NCI-H82 (cell line): ENCODE data around the gene ANLN.
"Not testable (repeated sequence)": the region's sequence is repeated elsewhere in the genome, so short reads cannot be mapped to it uniquely, and the experiment has no call there.

ENCODE experiments used
- DNase-seq: peaks from one replicate; lab custom pipeline; 2025; lab: John Stamatoyannopoulos, UW

Gene ANLN

DNA sequence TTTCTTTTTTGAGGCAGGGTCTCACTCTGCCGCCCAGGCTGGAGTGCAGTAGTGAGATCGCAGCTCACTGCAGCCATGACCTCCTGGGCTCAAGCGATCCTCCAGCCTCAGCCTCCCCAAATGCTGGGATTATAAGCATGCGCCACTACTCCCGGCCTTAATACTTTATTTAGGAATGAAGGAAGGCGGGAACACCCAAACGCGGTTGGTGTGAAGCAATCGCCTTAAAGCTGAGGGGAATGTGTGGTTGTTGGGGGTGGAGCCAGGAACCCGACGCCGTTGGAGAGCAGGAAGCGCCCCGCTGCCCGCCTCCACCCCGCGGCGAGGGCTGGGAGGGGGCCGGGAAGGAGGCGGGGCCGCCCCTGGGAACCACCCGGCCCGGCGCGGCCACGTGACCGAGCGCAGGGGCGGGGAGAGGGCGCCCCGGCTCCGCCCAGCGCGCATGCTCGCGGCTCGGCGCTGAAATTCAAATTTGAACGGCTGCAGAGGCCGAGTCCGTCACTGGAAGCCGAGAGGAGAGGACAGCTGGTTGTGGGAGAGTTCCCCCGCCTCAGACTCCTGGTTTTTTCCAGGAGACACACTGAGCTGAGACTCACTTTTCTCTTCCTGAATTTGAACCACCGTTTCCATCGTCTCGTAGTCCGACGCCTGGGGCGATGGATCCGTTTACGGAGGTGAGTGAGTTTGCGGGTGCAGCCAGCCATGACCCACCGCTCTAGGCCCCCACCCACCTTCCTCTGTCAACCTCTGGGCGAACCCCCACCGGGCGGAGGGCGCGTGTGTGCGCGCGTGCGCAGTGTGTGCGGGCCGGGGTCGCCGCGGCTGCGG, at the start of gene ANLN:
Gene ANLN, plus strand, starts transcription at position 492 of the 828 bp plus-strand sequence. Its CDS starts 165 bp downstream, at position 657.
- peak; percentile 97 for DNase-seq

DNA sequence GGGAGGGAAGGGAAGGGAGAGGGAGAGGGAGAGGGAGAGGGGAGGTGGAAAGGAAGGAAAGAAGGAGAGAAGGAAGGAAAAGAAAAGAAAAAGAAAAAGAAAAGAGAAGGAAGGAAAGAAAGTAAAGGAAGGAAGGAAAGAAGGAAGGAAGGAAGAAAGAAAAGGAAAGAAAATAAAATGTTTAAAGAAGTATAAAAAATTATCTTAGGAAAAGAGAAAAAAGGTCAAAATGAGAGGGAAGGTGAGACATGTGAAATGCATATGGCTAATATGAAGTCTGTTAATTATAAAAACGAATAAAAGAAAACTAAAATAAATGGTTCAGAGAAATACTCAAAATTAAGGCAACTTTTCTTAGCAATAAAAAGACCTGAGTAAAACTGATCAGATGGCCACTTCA, 46.1 kb upstream of the ANLN start:
- DNase-seq = no peak

DNA sequence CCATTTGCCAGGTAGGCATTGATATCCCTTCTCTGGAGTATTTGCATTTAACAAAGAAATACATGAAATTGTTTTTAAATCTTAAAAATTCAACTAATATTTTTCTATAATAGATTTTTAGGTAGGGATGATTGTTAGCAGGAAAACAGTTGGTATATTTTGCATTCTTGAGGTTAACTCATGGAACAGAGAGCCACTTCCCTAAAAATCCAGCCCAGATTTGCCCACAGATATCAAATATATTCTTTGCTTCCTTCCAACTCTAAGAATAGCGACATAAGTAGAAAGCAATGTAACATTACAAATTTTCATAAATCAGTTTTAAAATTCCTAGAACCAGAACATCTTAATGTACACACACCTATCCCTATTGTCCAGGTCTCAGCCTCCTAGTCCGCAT, 45.0 kb upstream of the ANLN start:
- DNase-seq = no peak

DNA sequence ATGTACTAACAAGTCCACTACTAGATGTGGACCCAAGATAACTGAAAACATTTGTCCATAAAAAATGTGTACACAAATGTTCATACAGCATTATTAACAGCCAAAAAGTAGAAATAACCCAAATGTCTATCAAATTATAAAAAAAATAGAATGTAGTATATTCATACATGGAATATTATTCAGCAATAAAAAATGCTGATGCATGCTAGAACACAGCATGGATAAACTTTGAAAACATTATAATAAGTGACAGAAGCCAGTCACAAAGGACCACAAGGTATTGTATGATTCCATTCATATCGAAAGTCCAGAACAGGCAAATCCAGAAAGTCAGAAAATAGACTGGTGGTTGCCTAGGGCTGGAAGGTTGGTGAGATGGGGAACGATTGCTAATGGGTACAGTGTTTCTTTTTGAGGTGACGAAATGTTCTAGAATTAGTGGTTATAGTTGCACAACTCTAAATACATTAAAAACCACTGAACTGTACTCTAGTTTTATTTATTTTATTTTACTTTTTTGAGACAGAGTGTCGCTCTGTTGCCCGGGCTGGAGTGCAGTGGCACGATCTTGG, 43.3 kb upstream of the ANLN start:
- no peak for DNase-seq

GRCh38 chr7:36348256-36348655, 41.4 kb upstream of the ANLN start:
- no peak for DNase-seq

GRCh38 chr7:36348771-36349170, 40.9 kb upstream of the ANLN start:
- DNase-seq = no peak

- DNase-seq = no peak
Measured at GRCh38 chr7:36349626-36350025, 40.0 kb upstream of the ANLN start.

DNA sequence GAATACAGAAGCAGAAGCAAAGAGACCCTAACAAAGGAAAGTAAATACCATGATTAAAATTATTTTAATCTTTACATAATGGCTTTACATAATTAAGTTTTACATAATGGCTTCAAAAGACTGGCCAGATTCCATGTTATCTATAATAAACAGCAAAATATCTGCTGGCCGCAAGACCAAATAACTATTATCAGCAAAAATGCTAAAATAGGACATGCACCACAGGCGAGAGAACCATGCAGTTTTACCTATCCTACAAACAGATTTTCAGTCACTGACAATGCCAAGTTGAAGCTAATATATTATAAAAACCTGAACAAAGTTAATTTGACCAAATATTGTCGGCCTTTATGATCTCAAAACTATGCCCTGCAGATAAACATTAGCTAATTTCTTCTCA, 34.2 kb upstream of the ANLN start:
- DNase-seq = no peak

- DNase-seq = no peak
Measured at GRCh38 chr7:36357054-36357453, 32.6 kb upstream of the ANLN start.

- DNase-seq = no peak
Measured at GRCh38 chr7:36358589-36358988, 31.1 kb upstream of the ANLN start.

DNA sequence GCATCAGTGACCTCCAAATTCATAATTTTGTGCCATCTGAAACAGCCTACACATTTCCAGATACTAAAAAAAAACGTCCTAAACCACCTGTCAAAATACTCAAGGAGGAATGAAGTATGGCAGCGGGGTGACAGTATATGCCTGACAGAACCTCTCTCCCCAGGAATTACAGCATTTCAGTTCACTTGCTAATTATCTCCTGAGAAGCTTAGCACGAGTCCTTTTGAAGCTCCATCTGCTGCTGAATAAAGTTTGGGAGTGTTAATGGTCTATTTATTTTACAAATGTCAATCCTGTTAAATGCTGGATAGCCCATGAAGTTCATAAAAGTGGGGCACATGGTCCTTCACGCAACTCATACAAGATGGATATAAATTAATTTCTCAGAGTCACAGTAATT, 29.4 kb upstream of the ANLN start:
- peak; percentile 91 for DNase-seq

GRCh38 chr7:36361227-36361626, 28.4 kb upstream of the ANLN start:
- no peak for DNase-seq

GRCh38 chr7:36363515-36363914, 26.1 kb upstream of the ANLN start:
- DNase-seq = no peak

DNA sequence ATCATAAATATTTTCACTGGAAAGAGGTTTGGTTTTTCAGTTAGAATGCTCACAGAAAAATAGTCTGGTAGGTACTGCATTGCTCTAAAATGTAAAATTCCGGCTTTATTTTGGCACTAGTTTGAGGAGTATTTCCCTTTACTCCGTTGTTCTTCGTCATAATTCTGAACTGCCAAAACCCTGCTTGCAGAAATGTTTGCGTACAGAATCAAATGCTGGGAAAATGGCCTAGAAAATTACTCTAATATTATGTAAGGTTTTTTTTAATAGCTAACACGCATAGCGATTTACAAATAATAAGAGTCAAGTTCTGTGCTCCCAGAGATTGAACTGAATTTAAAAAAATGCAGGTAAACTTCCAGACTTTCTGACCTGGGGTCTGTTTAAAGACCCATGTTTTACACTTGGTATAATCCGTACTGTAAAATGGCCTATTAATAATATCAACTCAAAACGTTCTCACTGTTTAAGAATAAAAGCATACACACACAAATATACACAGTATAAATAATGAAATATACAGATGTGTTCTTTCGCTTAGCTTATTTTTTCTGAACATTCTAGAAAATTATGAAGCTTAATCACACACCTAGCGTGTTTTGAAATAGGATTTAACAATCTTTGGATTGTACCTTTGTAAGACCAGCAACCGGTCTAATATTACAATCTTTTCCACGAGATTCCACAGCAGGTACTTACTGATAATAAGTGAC, 23.5 kb upstream of the ANLN start:
- DNase-seq = no peak

- DNase-seq = peak; percentile 96
Measured at GRCh38 chr7:36366718-36367560, 22.7 kb upstream of the ANLN start.

- DNase-seq = no peak
Measured at GRCh38 chr7:36367561-36368077, 22.0 kb upstream of the ANLN start.

GRCh38 chr7:36368496-36368895, 21.2 kb upstream of the ANLN start:
- no peak for DNase-seq

DNA sequence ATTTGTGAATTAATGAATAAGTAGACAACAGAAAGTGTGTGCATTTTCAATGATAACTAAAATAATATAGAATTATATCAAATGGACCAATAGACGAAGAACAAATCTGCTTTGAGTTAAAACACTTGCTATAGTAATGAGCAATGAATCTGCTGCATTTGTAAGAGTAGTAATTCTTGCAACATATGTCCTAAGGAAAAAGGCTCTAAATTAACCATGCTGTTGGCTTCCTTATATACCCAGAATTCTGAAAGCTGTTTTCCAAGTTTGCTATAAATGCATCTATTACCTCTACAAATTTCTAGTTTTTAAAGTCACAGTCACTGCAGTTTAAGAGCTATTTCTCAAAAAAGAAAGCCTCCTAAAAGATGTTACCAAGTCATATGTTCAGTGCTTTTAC, 20.5 kb upstream of the ANLN start:
- DNase-seq = no peak

DNA sequence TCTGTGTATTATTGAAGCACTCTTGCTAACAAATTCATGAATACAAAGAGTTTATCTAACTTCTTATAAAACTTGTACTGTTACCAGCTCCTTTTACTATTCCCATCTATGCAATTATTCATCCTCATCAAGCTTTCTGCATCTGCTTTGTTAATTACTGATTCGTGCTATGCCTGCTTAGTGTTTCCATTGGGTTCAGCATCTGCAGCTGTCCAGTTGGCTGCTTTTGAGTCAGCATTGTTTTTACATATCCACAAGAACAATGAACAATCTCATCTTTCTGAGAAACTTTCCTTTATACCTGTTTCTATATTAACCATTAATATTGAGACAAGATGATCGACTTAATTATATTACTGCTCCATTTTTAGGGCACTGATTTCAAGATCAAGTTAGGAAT, 19.6 kb upstream of the ANLN start:
- DNase-seq = no peak

GRCh38 chr7:36372156-36372555, 17.5 kb upstream of the ANLN start:
- no peak for DNase-seq

GRCh38 chr7:36378555-36378954, 11.1 kb upstream of the ANLN start:
- DNase-seq = not testable (repeated sequence)
